HEK293T (cell line): ENCODE data around the gene MYRF.

Experiments
- CTCF ChIA-PET: fragments of 350-600 bp; formaldehyde crosslinking; extraction: SDS; loops from one replicate; lab custom pipeline; 2021; ENCODE audit warnings: antibody characterized with exemption, inconsistent platforms; lab: Yijun Ruan, JAX
- POLR2A ChIA-PET: fragments of 350-600 bp; formaldehyde crosslinking; extraction: SDS; loops from one replicate; lab custom pipeline; 2020; ENCODE audit warnings: antibody characterized with exemption, inconsistent platforms; lab: Yijun Ruan, JAX
- DNase-seq: peaks from one replicate; pipeline ENCODE4 v3.0.0; 2012; ENCODE audit warnings: mixed read lengths; ENCODE audit errors: extremely low spot score
- ARNT ChIP-seq: fragments of 450-650 bp; IDR thresholded peaks from 2 replicates; pipeline ENCODE4 v1.6.1; 2017; ENCODE audit warnings: mild to moderate bottlenecking
- BHLHE40 ChIP-seq: fragments of 450-650 bp; IDR thresholded peaks from 2 replicates; pipeline ENCODE4 v1.6.1; 2016; ENCODE audit warnings: mild to moderate bottlenecking, moderate library complexity, borderline replicate concordance
- CTBP1 ChIP-seq: fragments of 450-650 bp; IDR thresholded peaks from 2 replicates; pipeline ENCODE4 v1.6.1; 2016; ENCODE audit warnings: borderline replicate concordance
- ELF4 ChIP-seq: fragments of 450-650 bp; IDR thresholded peaks from 2 replicates; pipeline ENCODE4 v1.6.1; 2017; ENCODE audit warnings: antibody characterized with exemption
- FOXA1 ChIP-seq: fragments of 450-650 bp; IDR thresholded peaks from 2 replicates; pipeline ENCODE4 v1.6.1; 2016; ENCODE audit warnings: mild to moderate bottlenecking
- FOXK2 ChIP-seq: fragments of 450-650 bp; IDR thresholded peaks from 2 replicates; pipeline ENCODE4 v1.6.1; 2016; ENCODE audit warnings: mild to moderate bottlenecking
- FOXM1 ChIP-seq: fragments of 450-650 bp; IDR thresholded peaks from 2 replicates; pipeline ENCODE4 v1.6.1; 2017; ENCODE audit warnings: mild to moderate bottlenecking, borderline replicate concordance
- HDGF ChIP-seq: fragments of 450-650 bp; IDR thresholded peaks from 2 replicates; pipeline ENCODE4 v1.6.1; 2017; ENCODE audit warnings: antibody characterized with exemption, borderline replicate concordance
- L3MBTL2 ChIP-seq: fragments of 450-650 bp; conservative IDR thresholded peaks from 2 replicates; pipeline ENCODE4 v1.6.1; 2016; ENCODE audit warnings: mild to moderate bottlenecking
- LEF1 ChIP-seq: fragments of 450-650 bp; IDR thresholded peaks from 2 replicates; pipeline ENCODE4 v1.6.1; 2017; ENCODE audit warnings: mild to moderate bottlenecking, borderline replicate concordance
- NFRKB ChIP-seq: fragments of 450-650 bp; IDR thresholded peaks from 2 replicates; pipeline ENCODE4 v1.6.1; 2016; ENCODE audit warnings: mild to moderate bottlenecking, moderate library complexity
- PKNOX1 ChIP-seq: fragments of 450-650 bp; IDR thresholded peaks from 2 replicates; pipeline ENCODE4 v1.6.1; 2016
- SP1 ChIP-seq: fragments of 450-650 bp; IDR thresholded peaks from 2 replicates; pipeline ENCODE4 v1.6.1; 2017
- SUZ12 ChIP-seq: fragments of 450-650 bp; IDR thresholded peaks from 2 replicates; pipeline ENCODE4 v1.6.1; 2016; ENCODE audit warnings: mild to moderate bottlenecking
- TARDBP ChIP-seq: fragments of 450-650 bp; IDR thresholded peaks from 2 replicates; pipeline ENCODE4 v1.6.1; 2016
- ZNF384 ChIP-seq: fragments of 450-650 bp; IDR thresholded peaks from 2 replicates; pipeline ENCODE4 v1.6.1; 2016

MYRF gene

DNA sequence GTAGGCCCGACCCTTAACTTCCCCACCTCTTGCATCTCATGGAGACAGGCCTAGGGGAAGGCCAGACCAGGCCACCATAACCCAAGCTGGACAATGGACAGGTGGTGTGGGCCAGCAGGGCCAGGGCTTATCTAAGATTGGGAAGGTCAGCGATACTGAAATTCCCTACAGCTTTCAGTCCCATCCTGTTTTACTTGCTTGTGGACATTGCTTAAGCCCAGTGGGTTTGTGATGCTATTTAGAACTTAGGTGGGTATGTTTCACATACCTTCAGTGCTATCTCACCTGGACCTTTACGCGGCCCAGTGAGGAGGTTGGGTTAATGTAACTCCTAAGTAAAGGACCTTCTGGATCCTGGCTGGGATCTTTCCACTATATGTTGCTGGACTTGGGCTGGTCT lies 77.4 kb downstream of the MYRF start:
- DNase-seq = no peak
- ChIA-PET CTCF (no interaction called here), POLR2A (no interaction called here)
- TF ChIP-seq NFRKB (no peak), ZNF384 (no peak), TARDBP (no peak), SP1 (no peak), SUZ12 (no peak), BHLHE40 (no peak), FOXK2 (no peak)

DNA sequence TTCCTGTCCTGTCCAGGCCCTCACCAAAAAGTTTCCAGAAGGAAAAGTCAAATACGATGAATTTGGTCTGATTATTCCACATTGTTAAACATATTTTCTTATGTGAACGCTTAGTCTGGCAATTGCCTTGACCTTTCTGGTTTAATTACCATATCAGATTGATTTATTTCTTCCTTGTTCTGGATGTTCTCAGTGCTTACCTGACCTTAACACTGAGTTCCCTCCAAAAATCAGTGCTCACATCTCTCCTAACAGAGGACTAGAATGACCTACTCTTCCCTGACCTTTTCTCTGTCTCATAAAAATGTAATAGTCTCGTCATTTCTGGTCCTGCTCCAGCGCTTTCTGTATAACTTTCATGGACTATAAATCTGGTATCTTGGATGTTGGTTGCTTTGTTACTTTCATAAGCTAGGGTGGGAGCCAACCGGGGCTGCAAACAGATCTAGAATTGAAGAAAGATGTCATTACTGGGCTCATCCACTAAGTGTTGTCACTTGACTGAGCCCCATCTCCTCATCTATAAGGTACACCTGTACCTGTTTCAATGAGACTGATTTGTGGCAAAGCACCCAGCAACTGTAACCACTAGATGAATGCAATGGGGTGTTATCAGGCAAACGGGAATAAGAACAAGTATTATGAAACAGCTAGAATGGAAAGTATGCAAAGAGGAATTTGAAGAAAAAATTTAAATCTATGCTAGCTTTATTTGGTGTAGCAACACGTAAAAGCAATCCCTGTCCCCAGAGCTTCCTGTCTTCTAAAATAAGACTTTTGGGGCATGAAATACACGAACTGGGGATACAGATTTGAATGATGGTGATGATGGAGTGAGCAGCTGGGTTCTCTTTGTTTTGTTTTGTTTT lies 78.0 kb downstream of the MYRF start:
- POLR2A ChIA-PET = no interaction called here
- TF ChIP-seq FOXK2 (no peak), CTBP1 (no peak), FOXM1 (no peak), HDGF (no peak)
- no peak for DNase-seq
- CTCF ChIA-PET = no interaction called here

GRCh38 chr11:61832207-61832606 lies 79.8 kb downstream of the MYRF start:
- ChIA-PET CTCF (no interaction called here), POLR2A (no interaction called here)
- no peak for TF ChIP-seq HDGF
- no peak for TF ChIP-seq FOXA1
- TF ChIP-seq LEF1 = no peak
- TF ChIP-seq SP1 = no peak
- TF ChIP-seq CTBP1 = no peak
- no peak for TF ChIP-seq L3MBTL2
- no peak for TF ChIP-seq FOXM1
- TF ChIP-seq PKNOX1 = no peak
- no peak for TF ChIP-seq ZNF384
- TF ChIP-seq FOXK2 = no peak
- no peak for TF ChIP-seq ELF4
- TF ChIP-seq ARNT = no peak
- no peak for TF ChIP-seq BHLHE40
- no peak for TF ChIP-seq NFRKB
- TF ChIP-seq TARDBP = no peak
- TF ChIP-seq SUZ12 = no peak
- no peak for DNase-seq

DNA sequence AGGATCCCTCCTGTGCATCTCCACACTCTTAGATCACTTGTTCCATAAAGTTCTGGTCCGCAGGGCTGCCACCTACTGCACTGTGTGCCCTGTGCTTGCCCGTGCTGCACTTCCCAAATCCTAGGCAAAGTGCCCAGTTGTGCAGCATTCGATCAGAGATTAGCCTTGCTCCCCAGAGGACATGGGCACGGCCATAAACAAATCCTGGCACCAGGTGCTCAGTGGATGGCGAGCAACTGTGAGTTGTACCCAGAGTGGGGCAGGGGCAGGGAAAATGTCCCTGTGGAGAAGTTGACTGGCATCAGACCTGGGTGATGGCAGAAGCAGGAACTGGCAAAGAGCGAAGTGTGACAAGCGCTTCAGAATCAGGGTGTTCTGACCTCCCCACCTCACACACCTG lies 80.3 kb downstream of the MYRF start:
- no peak for DNase-seq
- no peak for TF ChIP-seq FOXA1
- no peak for TF ChIP-seq SUZ12
- TF ChIP-seq CTBP1 = no peak
- ChIA-PET CTCF (no interaction called here), POLR2A (interaction anchor here (1.6 kb wide), 1 partner anchor 37 kb away, joined by 3 read pairs; no protein-coding TSS in a partner anchor)

GRCh38 chr11:61833471-61833870 lies 81.0 kb downstream of the MYRF start:
- CTCF ChIA-PET = no interaction called here
- DNase-seq = no peak
- POLR2A ChIA-PET = interaction anchor here (1.6 kb wide), 2 partner anchors 37 to 41 kb away, joined by 3 read pairs; partner anchors contain the start of genes FEN1 and TMEM258
- TF ChIP-seq FOXK2 (no peak), HDGF (no peak), PKNOX1 (no peak), ARNT (no peak), ELF4 (no peak), L3MBTL2 (no peak), FOXM1 (no peak), TARDBP (no peak), ZNF384 (no peak), NFRKB (no peak), SUZ12 (no peak), CTBP1 (no peak), LEF1 (no peak), SP1 (no peak)

- CTCF ChIA-PET = no interaction called here
- TF ChIP-seq L3MBTL2 (no peak), NFRKB (no peak), FOXA1 (no peak), BHLHE40 (no peak), ELF4 (no peak), ARNT (no peak), CTBP1 (no peak), LEF1 (no peak), HDGF (no peak), TARDBP (no peak), ZNF384 (no peak), SP1 (no peak), SUZ12 (no peak), FOXM1 (no peak), FOXK2 (no peak), PKNOX1 (no peak)
- POLR2A ChIA-PET = interaction anchor here (1.0 to 1.6 kb wide), 3 partner anchors 17 to 42 kb away, joined by 3 read pairs; partner anchors contain the start of genes FADS1, FEN1 and TMEM258
- DNase-seq = no peak
Measured at GRCh38 chr11:61833926-61834277, 81.5 kb downstream of the MYRF start.
